NB4 (cell line): ENCODE data around the gene ARL8B.

ENCODE experiments used
- DNase-seq: peaks from one replicate; pipeline ENCODE4 v3.0.0; 2010; ENCODE audit warnings: low read depth
- H3K4me3 ChIP-seq: one replicate; pipeline ENCODE4 v1.5.1; 2011; ENCODE audit warnings: mild to moderate bottlenecking, low read depth, low read length, moderate library complexity
- CTCF ChIP-seq: IDR thresholded peaks from one replicate; pipeline ENCODE4 v1.5.1; 2012; ENCODE audit warnings: low read depth, low read length
- MYC ChIP-seq: IDR thresholded peaks from 2 replicates; pipeline ENCODE4 v1.6.1; 2011; ENCODE audit warnings: low read depth, low read length
- POLR2A ChIP-seq: IDR thresholded peaks from 2 replicates; pipeline ENCODE4 v1.6.1; 2011; ENCODE audit warnings: mild to moderate bottlenecking; ENCODE audit not compliant: insufficient read length; ENCODE audit errors: extremely low read depth
- TF ChIP-seq, protein P1 (sequence below): IDR thresholded peaks from 2 replicates; pipeline ENCODE4 v1.6.1; 2011; ENCODE audit warnings: low read depth, low read length

ARL8B gene

DNA sequence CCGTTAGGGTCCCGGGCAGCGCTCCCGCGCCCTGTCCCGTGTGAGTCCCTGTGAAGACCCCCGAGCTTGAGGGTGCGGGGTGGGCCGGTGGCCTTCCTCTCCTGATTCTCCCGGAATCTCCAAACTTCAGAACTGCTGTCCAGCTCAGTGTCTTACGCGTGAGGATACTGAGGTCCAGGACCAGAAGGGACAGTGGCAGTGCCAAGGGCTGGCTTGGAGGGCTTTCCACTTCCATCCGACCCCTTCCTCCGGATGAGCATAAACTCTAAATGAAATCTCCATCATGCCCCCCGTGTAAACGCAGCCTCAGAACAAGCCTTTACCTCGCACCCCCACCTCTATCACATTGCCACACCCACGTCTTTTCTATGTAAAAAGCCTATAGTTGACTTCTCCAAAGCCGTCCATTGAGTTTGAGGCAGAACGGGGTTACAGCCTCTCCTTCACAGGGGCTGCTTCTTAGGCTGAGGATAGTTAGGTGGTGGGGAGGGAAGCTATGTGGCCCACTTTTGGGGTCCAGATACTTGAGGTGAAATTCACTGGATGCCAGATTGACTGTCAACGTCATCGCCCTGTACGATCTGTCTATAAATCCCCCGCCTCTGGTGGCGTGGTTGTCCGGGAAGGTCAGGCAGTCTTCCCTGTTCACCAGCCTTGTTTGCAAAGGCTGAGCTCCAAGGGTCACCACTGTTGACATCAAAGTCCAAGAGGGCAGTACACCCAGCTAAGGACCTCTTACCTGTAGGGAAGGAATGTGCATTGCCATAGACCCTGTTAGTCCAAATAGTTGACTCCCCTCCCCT lies 66.5 kb downstream of the ARL8B start:
- peak overlapping the region; percentile 86 for H3K4me3 ChIP-seq
- peak; percentile 69 for DNase-seq
- TF ChIP-seq, protein P1, sequence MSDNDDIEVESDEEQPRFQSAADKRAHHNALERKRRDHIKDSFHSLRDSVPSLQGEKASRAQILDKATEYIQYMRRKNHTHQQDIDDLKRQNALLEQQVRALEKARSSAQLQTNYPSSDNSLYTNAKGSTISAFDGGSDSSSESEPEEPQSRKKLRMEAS, result no peak
- no peak for TF ChIP-seq CTCF
- no peak for TF ChIP-seq POLR2A
- no peak; the same call in 1 of the 2 replicates for TF ChIP-seq MYC

DNA sequence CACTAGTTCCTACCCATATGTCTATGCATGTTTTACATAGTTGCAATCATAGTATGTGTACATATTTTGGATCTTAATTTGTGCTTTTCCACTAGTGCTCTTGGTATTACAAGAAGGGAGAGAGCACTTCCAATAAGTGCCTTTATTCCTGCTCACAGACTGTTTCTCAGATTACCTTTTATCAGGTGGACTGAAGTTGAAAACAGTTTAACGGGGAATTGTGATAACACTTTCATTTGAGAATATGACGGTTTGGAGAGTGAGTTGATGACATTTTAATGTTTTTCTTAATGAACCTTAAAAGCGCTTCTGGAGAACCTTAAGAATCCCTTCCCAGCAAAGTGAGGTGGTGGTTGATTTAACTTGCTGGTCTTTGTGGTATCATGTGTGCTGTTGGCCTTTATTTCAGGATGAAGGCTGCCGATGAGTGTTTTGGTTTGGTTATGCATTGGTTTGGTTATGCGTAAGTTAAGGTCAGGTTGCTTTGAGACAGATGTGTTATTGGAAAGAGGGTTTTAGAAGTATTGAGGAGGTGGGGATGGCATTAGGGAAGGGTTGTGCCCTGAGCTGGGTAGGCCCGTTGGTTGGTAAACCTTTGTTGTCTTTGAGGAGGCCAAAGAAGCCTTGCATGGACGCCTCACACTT lies 68.2 kb downstream of the ARL8B start:
- TF ChIP-seq CTCF (no peak), MYC (no peak)
- H3K4me3 ChIP-seq, result peak overlapping the region; percentile 86
- DNase-seq, result no peak

DNA sequence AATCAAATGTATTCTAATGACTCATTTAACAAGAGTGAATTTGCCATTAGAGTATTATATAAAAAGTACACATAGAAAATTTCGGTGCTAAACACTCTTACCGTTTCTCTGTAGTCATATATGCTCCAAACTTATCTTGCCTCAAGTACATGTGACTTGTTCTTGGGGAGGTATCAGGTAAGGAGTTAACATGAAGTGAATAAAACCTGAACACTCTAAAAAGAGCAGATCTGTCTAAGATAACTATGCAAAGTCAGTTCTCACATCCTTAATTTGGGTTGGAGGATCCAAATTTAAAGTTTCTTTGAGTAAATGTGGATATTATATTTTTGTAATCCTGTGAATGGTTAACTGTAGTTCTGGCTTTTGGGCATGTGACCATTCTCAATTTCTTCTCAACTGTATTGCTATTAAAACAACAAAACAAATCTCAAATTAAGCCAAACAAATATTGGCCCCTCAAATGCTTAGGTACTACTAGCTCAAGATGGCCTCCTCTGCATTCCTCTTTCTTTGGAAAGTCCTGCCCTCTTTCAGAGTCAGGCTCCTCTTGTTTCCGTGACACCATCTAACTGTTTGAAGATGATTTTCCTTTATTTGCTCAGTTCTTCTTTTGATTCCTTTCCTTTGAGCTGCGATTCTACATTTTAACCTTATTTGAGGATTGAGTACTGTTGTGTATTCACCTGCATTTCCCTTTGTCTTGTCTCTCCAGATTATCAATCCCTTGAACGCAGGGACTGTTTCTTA lies 69.6 kb downstream of the ARL8B start:
- no peak overlapping the region for H3K4me3 ChIP-seq
- TF ChIP-seq CTCF (no peak), POLR2A (no peak), MYC (no peak)
- TF ChIP-seq, protein P1, result no peak

GRCh38 chr3:5192571-5193365 lies 70.7 kb downstream of the ARL8B start:
- no peak overlapping the region for H3K4me3 ChIP-seq
- TF ChIP-seq POLR2A, result no peak
- TF ChIP-seq, protein P1, result no peak
- no peak for TF ChIP-seq MYC
- TF ChIP-seq CTCF, result no peak
- DNase-seq, result peak; percentile 42

More for the DNA sequence above, 69.6 kb downstream of the ARL8B start:
- DNase-seq, result no peak

GRCh38 chr3:5194341-5194740 lies 72.2 kb downstream of the ARL8B start:
- no peak for DNase-seq
- TF ChIP-seq CTCF, result no peak
- no peak for TF ChIP-seq MYC
- TF ChIP-seq, protein P1, result no peak
- TF ChIP-seq POLR2A, result no peak
- no peak overlapping the region for H3K4me3 ChIP-seq
